ENCODE measurements around the gene SYT1.

DNA sequence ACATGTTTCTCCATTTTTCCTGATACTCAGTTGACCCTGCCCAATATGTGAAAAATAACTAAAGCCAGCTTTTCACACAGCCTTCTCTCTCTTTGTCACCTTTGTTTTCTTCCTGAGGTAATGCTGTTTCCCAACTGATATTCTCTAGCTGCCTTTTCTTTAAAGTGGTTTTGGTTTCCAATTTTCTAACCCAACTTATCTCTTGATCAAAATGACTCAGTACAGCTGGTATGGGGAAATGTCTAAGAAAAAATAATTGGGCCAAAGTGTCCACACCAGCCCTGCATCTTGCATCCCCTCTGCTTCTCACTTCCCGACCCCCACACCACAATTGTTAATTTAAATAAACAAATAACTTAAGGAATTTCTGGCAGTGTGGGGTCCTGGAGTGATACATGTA lies 193.8 kb downstream of the SYT1 start:
- TF ChIP-seq, protein P1, sequence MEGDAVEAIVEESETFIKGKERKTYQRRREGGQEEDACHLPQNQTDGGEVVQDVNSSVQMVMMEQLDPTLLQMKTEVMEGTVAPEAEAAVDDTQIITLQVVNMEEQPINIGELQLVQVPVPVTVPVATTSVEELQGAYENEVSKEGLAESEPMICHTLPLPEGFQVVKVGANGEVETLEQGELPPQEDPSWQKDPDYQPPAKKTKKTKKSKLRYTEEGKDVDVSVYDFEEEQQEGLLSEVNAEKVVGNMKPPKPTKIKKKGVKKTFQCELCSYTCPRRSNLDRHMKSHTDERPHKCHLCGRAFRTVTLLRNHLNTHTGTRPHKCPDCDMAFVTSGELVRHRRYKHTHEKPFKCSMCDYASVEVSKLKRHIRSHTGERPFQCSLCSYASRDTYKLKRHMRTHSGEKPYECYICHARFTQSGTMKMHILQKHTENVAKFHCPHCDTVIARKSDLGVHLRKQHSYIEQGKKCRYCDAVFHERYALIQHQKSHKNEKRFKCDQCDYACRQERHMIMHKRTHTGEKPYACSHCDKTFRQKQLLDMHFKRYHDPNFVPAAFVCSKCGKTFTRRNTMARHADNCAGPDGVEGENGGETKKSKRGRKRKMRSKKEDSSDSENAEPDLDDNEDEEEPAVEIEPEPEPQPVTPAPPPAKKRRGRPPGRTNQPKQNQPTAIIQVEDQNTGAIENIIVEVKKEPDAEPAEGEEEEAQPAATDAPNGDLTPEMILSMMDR (IDR thresholded peaks at IDR 0.05): no peak
- no peak for TF ChIP-seq POLR2A (IDR thresholded peaks at IDR 0.05; ENCODE audit: low read depth)
- no peak for TF ChIP-seq POLR2AphosphoS5 (IDR thresholded peaks at IDR 0.05)
- no peak for TF ChIP-seq EP300 (IDR thresholded peaks at IDR 0.05)
